GM18526 (cell line): ENCODE data around the gene UBE2C.

Experiments
- POLR2A ChIP-seq: IDR thresholded peaks from 3 replicates; pipeline ENCODE4 v1.6.1; 2011; ENCODE audit not compliant: insufficient read length; ENCODE audit errors: extremely low read depth

Gene UBE2C

DNA sequence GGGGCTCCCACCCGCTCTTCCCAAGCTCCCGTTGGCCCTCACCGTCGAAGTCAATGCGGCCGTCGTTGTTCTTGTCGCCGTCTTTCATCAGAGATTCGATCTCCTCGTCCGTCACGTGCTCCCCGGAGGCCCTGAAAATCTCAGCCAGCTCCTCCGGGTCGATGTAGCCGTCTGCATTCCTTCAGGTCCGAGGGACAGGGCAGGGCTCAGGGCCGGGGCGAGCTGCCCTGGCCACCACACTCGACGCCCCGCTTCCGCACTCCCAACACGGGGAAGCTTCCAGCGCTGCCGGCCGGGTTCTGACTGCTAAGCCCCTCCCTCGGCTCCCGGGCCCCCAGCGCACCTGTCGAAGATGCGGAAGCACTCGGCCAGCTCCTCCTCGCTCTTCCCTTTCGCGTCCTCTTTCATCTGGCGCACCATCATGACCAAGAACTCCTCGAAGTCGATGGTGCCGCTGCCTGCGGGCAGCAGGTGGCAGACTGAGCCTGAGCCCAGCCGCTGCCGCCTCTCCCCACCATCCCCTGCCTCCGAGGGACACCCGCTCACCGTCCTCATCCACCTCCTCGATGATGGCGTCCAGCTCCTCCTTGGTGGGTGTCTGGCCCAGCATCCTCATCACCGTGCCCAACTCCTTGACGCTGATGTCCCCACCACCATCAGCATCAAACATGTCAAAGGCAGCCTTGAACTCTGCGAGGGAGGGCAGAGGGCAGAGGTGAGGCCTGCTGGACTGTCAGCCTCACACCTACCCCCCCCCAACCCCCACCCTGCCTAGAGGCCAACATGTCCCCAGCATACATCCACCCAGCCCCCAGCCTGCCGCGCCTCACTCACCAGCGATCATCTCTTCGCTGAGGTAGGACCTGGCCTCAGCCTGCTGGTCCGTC, 11.7 kb downstream of the UBE2C start:
- no peak for TF ChIP-seq POLR2A

DNA sequence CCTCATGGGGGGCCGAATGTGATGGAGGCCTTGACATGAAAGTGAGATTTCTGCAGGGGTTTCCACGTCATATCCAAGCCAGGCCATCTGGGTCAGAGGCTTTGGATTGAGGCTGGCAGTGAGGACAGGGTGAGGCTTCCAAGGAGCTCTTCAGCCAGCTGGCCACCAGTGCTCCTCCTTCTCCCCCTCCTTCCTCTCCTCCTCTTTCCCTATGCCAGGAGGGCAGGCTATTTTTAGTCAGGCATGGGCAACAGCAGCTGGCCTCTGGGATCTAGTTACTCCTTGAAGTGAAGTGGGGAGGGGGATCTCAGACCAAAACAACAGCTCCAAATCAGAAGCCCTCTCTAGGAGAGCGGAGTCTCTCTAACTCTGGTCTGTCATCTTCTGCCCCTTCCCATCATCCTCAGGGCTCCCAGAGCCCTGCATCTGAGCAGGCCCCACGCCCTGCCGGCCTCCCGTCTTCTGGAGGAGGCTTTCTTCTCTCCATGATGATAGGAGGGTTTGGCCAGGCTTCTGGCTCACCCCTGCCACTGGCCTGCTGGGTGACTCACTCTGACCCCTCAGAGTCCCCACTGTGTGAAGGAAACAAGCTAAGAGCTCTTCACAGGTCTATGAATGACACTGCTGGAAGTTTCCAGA, 14.1 kb downstream of the UBE2C start:
- no peak for TF ChIP-seq POLR2A

DNA sequence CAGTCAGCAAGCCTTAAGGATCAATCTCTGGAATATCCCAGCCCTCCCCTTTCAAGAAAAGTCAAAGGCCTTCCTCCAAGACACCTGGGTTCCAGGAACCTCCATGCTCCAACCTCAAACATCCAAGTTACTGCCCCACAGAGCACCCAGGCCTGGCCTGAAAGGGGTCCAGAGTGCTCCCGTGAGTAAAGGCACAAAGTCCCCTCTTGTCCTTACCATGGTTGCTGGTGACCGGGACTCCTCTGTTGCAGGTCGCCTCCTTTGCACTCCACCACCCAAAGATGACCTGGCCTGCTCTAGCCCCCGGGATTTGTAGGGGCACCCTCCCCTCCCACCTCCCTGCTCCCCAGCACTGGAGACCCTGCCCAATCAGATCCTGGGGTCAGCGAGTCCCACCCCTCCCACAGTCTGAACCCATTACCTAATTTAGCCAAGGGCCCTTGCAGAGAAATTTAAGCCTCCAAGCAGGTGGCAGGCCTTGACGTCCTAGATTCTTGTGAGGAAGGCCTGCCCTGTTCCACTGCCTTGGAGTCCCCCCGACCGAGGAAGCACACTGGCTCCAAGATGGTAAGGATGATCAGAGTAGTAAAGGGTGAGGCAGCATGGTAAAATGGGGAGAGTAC, 14.7 kb downstream of the UBE2C start, which contains the start of gene TNNC2:
Gene TNNC2 (minus strand): TSS at position 283 of the 623 bp plus-strand sequence. CDS start 64 bp downstream, at position 219.
- no peak for TF ChIP-seq POLR2A

DNA sequence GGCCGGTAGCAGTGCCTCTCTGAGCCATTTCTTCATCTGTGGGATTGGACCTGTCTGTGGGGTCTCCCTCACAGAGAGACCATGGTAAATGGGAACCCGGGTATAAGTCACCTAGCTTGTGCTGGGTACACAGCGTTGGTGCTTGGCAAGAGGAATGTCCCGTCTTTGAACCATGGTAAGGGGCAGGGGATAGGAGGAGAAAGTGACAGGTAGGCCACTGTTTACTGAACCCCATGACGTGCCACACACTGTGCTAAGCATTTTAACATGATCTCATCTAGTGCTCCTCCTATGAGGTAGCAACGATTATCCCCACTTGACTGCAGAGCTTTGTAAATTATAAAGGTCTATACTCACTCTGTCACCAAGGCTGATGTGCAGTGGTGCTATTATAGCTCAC, 15.3 kb downstream of the UBE2C start:
- no peak for TF ChIP-seq POLR2A

DNA sequence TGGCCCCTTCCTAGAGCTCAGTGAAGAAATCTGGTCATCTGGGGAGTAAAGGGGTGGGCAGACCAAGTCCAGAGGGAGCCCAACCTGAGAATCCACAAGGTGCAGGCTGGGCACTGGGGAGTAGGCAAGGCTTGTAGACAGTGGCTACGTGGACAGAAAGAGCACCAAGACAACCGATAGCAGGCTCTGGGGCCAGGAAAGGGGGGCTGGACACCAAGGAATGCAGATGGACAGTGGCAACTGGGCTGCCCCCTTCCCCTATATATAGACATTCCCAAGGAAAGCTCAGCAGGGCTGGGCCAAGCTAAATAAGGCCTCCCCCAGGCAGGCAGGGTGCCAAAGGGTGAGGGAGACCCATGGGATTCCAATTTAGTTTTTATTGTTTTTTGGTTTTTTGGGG, 16.1 kb downstream of the UBE2C start:
- TF ChIP-seq POLR2A, result no peak

DNA sequence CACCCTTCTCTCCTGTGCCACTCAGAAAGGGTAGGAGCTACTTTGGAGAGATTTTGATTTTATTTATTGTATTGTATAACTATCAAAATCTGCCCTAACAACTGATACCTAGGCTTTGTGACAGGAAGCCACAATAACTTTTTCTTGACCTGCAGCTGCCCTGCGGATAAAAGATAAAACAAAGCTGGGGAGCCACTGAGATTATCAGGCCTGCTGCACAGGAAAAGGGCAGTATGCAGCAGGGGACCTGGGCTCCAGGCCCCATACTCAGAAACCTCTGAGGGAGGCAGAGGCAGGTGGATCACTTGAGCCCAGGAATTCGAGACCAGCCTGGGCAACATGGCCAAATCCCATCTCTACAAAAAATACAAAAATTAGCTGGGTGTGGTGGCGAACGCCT, 20.2 kb downstream of the UBE2C start:
- TF ChIP-seq POLR2A, result no peak

DNA sequence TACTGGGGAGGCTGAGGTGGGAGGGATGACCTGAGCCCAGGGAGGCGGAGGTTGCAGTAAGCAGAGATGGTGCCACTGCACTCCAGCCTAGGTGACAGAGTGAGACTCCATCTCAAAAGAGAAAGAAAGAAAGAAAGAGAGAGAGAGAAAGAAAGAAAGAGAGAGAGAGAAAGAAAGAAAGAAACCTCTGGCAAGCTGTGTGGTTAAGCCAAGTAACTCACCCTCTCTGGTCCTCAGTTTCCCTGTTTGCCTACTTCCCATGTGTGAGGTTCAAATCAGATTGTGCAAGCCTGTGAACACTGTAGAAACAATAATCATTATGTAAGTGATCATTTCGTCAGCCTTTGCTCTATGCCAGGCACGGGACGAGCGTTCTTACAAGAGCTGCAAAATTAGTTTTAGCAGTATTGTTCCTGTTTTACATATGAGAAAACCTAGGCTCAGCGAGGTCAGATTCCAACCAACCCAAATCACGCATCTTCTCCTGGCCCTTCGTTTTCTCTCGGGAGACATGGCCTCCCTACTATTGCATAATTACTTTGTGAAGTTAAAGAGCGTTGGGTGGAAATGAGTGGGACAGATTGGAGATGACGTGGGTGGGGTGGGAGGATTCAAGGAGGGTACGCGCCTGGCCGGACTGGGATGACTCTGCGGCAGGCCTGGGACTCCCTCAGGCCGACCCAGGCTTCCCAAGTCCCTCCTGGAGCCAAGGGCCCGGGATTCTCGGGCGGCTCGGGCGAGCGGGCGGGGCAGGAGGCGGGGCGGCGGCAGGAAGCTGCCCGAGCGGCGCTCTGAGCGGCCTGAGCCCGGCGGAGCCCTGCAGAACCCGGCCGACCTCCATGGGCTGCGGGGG, 20.8 kb downstream of the UBE2C start, which contains the start of gene SNX21:
Gene SNX21 (plus strand): TSS at position 770 of the 853 bp plus-strand sequence. CDS start 121 bp downstream, outside the sequence.
- no peak for TF ChIP-seq POLR2A

DNA sequence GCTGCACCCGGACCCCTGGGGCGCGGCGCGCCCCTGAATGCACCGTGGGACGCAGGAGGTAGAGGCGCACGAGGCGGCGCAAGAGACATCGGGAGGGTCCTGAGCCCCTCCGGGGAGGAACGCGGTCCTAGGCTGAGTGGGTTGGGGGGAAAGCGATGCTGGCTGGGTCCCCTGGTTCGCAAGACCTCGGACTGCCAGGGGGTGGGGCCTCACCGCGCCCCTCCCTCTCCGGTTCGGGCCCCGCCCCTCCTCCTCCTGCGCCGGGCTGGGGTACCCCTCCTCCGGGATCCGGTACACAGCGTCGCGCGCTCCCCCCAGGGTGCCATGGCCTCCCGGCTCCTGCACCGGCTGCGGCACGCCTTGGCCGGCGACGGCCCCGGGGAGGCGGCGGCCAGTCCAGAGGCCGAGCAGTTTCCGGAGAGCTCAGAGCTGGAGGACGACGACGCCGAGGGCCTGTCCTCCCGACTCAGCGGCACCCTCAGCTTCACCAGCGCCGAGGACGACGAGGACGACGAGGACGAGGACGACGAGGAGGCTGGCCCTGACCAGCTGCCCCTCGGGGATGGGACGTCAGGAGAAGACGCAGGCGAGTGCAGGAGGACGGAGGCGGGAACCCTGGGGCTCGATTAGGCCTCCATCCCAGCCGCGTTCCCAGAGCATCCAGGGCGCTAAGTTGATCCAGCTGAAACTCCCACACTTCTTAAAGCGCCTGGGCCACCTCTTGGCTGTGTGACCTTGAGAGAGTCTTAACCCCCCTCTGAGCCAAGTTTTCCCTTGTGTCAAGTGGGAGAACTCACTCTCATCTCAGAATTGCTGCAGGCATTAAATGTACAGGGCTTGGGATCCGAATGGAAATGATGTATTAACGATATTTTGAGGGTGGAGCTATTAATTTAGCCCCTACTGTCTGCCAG, 21.7 kb downstream of the UBE2C start:
- no peak for TF ChIP-seq POLR2A

DNA sequence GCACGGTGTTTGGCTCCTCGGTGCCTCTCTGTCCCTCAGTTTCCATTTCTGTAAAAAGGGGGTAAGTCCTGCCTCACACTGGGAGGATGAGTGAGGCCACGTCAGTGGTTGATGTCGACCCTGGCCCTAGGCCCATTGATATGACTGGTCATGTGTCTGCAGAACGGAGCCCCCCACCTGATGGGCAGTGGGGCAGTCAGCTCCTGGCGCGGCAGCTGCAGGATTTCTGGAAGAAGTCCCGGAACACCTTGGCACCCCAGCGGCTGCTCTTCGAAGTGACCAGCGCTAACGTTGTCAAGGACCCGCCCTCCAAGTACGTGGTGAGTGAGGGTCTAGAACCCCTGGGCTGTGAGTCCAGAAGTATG, 22.3 kb downstream of the UBE2C start:
- no peak for TF ChIP-seq POLR2A

DNA sequence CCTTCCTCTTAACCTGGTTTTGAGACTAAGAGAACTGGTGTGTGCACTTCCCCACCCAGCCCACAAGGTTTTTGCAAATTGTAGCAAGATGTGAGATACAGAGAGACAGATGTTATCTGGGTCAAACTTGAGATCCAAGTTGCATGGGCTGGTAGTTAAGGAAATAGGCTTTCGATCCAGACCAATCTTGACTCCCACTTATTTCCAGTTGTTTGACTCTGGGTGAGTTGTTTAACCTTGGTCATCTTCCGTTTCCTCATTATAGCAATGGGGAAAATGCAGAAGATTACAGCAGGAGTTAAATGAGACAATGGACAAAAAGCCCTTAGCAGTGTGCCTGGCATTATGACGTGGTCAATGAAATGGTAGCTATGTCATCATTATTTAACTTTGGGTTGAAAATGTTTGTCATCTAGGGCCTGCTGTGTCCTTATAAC, 22.9 kb downstream of the UBE2C start:
- TF ChIP-seq POLR2A, result no peak

DNA sequence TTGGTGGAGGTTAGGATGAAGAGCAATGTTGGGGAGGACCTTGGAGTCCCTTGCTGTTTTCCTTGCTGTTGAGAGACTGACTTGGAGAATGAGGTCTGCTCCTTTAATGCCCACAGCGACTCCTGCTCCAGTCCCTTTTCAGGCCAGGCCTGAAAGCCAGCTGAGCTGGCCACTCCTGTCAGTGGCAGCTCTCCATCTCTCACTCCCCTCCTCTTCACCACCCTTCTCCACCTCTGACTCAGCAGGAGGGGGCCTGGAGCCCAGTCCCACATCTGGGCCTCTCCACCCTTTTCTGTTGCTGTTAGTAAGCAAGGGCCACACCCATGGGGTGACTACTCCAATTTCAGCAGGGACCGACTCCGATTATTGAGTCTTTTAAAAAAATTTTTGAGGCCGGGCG, 23.4 kb downstream of the UBE2C start:
- TF ChIP-seq POLR2A, result no peak

DNA sequence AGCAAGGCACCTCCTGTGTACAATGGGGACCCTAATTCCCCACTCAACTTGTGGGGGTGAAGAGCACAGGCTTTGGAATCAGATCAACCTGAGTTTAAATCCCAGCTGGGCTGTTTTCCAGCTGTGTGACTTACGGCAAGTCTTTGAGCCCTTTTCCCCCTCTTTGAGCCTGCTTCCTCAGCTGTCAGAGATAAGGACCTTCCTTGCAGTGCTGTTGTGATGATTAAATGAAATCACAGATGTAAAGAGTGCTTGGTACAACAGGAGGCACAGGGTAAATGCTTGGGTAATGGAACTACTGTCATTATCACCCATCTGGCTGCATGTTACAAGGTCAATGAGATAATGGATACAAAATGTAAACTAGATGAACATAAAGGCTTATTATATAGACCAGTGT, 24.4 kb downstream of the UBE2C start:
- TF ChIP-seq POLR2A, result no peak

DNA sequence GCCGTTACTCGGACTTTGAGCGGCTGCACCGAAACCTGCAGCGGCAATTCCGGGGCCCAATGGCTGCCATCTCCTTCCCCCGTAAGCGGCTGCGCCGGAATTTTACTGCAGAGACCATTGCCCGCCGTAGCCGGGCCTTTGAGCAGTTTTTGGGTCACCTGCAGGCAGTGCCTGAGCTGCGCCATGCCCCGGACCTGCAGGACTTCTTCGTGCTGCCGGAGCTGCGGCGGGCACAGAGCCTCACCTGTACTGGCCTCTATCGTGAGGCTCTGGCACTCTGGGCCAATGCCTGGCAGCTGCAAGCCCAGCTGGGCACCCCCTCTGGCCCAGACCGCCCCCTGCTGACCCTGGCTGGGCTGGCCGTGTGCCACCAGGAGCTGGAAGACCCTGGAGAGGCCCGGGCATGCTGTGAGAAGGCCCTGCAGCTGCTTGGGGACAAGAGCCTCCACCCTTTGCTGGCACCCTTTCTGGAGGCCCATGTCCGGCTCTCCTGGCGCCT, 28.3 kb downstream of the UBE2C start:
- no peak for TF ChIP-seq POLR2A
